OCI-LY1 (cell line): ENCODE data around the gene ARHGAP28.

Source experiments
- H2AFZ ChIP-seq: fragments of 200-600 bp; sonication (generic), shearing (Covaris generic); 2 replicates; pipeline ENCODE4 v1.6.0; 2014; ENCODE audit warnings: antibody characterized with exemption, mild to moderate bottlenecking, low read length
- H3F3A ChIP-seq: fragments of 200-600 bp; sonication (generic), shearing (Covaris generic); 2 replicates; pipeline ENCODE4 v1.6.0; 2014; ENCODE audit warnings: mild to moderate bottlenecking, antibody characterized with exemption, low read length, moderate library complexity; ENCODE audit not compliant: insufficient read depth
- H3K27ac ChIP-seq: fragments of 200-600 bp; sonication (generic); 2 replicates; pipeline ENCODE4 v1.5.1; 2014; ENCODE audit warnings: low read length, mixed run types, mild to moderate bottlenecking, low read depth; ENCODE audit not compliant: poor library complexity, severe bottlenecking
- H3K27me3 ChIP-seq: fragments of 200-600 bp; sonication (generic); 2 replicates; pipeline ENCODE4 v1.6.0; 2014; ENCODE audit warnings: antibody characterized with exemption, mild to moderate bottlenecking, low read length, moderate library complexity; ENCODE audit not compliant: insufficient read depth
- H3K36me3 ChIP-seq: fragments of 200-600 bp; sonication (generic); 2 replicates; pipeline ENCODE4 v1.6.1; 2014; ENCODE audit warnings: mild to moderate bottlenecking, antibody characterized with exemption, low read length, moderate library complexity, mixed read lengths; ENCODE audit not compliant: insufficient read depth
- H3K4me1 ChIP-seq: fragments of 200-600 bp; sonication (generic); 2 replicates; pipeline ENCODE4 v1.5.1; 2014; ENCODE audit warnings: mild to moderate bottlenecking, low read length, moderate library complexity; ENCODE audit not compliant: insufficient read depth, severe bottlenecking
- H3K4me2 ChIP-seq: fragments of 200-600 bp; sonication (generic), shearing (Covaris generic); 2 replicates; pipeline ENCODE4 v1.6.1; 2014; ENCODE audit warnings: low read length
- H3K4me3 ChIP-seq: fragments of 200-600 bp; sonication (generic); 2 replicates; pipeline ENCODE4 v1.5.1; 2014; ENCODE audit warnings: low read length, low read depth, mild to moderate bottlenecking, mixed read lengths; ENCODE audit not compliant: poor library complexity, severe bottlenecking
- H3K79me2 ChIP-seq: fragments of 200-600 bp; shearing (Covaris generic); 2 replicates; pipeline ENCODE4 v1.6.1; 2016; ENCODE audit warnings: mixed run types, low read length, mixed read lengths; ENCODE audit not compliant: insufficient read depth
- H3K9ac ChIP-seq: fragments of 200-600 bp; sonication (generic), shearing (Covaris generic); 2 replicates; pipeline ENCODE4 v1.6.1; 2014; ENCODE audit warnings: mild to moderate bottlenecking, low read length, mixed read lengths
- H3K9me2 ChIP-seq: fragments of 200-600 bp; sonication (generic), shearing (Covaris generic); 2 replicates; pipeline ENCODE4 v1.6.1; 2014; ENCODE audit warnings: low read depth, mild to moderate bottlenecking, low read length, mixed read lengths
- H3K9me3 ChIP-seq: fragments of 200-600 bp; shearing (Covaris generic); 2 replicates; pipeline ENCODE4 v1.6.1; 2014; ENCODE audit warnings: low read length, mixed read lengths
- H4K20me1 ChIP-seq: fragments of 200-600 bp; sonication (generic), shearing (Covaris generic); 2 replicates; pipeline ENCODE4 v1.6.0; 2016; ENCODE audit warnings: mild to moderate bottlenecking, low read length; ENCODE audit not compliant: insufficient read depth
- EZH2 ChIP-seq: fragments of 200-600 bp; sonication (generic), shearing (Covaris generic); IDR thresholded peaks from 2 replicates; pipeline ENCODE4 v1.8.0; 2017; ENCODE audit warnings: borderline replicate concordance, mixed run types, mild to moderate bottlenecking, antibody characterized with exemption, low read length, moderate library complexity, mixed read lengths
- TF ChIP-seq, protein P1 (sequence below): fragments of 200-600 bp; sonication (generic), shearing (Covaris generic); IDR thresholded peaks from 2 replicates; pipeline ENCODE4 v1.5.1; 2017; ENCODE audit warnings: mild to moderate bottlenecking, antibody characterized with exemption, low read length, moderate library complexity, mixed read lengths

Gene ARHGAP28

DNA sequence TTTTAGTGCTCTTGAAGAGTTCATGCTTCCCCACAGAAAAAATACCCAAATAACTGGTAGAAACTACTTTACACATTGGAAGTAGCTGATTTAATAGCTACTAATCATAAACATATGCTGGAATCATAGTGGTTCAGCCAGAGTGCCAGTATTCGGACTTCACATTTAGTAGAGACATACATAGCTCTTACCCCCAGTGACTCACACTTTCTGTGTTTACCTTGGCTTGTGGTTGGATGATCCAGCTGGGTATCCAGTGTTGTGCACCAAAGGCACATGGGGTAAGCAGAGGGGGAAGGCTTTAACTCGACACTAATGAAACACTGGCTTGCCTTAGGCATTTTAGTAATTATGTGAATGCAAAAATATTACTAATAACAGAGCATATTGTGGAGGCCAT, 18.1 kb downstream of the ARHGAP28 start:
- H3K79me2 ChIP-seq: no peaks in the 10 kb centered on the region
- no peaks in the 10 kb centered on the region for H4K20me1 ChIP-seq
- H3K4me3 ChIP-seq: no peak overlapping the region
- H3K27me3 ChIP-seq: no peaks in the 10 kb centered on the region
- H3K4me1 ChIP-seq: no peaks in the 10 kb centered on the region
- no peaks in the 10 kb centered on the region for H3K36me3 ChIP-seq
- H3K27ac ChIP-seq: no peak overlapping the region
- H3K9ac ChIP-seq: no peak overlapping the region
- no peak overlapping the region for H3K4me2 ChIP-seq
- no peak for TF ChIP-seq EZH2
- TF ChIP-seq, protein P1, sequence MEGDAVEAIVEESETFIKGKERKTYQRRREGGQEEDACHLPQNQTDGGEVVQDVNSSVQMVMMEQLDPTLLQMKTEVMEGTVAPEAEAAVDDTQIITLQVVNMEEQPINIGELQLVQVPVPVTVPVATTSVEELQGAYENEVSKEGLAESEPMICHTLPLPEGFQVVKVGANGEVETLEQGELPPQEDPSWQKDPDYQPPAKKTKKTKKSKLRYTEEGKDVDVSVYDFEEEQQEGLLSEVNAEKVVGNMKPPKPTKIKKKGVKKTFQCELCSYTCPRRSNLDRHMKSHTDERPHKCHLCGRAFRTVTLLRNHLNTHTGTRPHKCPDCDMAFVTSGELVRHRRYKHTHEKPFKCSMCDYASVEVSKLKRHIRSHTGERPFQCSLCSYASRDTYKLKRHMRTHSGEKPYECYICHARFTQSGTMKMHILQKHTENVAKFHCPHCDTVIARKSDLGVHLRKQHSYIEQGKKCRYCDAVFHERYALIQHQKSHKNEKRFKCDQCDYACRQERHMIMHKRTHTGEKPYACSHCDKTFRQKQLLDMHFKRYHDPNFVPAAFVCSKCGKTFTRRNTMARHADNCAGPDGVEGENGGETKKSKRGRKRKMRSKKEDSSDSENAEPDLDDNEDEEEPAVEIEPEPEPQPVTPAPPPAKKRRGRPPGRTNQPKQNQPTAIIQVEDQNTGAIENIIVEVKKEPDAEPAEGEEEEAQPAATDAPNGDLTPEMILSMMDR: no peak
- H3F3A ChIP-seq: no peaks in the 10 kb centered on the region
- no peak overlapping the region for H2AFZ ChIP-seq
- H3K9me2 ChIP-seq: no peaks in the 10 kb centered on the region
- no peaks in the 10 kb centered on the region for H3K9me3 ChIP-seq

DNA sequence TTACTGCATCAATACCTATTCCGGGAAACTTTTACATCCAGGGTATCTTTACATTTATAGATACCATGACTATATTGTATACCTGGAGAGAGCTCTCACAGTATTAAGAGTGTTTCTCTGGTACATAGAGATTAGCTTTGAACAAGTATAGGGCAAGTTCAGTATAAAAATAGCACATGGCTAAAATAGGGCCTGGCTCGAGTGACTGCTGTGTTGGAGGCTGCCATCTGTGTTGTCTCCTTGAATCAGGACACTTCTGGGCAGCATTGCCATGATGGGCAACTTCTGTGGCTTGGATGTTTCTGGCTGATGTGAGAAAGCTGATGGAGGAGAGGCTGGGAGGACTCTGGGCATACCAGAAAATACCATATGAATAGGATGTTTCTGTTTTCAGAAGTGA, 18.7 kb downstream of the ARHGAP28 start:
- no peaks in the 10 kb centered on the region for H3K9me3 ChIP-seq
- H3K36me3 ChIP-seq: no peaks in the 10 kb centered on the region
- H3K4me2 ChIP-seq: no peak overlapping the region
- no peaks in the 10 kb centered on the region for H3K9me2 ChIP-seq
- no peak overlapping the region for H3K9ac ChIP-seq
- H3K4me1 ChIP-seq: no peaks in the 10 kb centered on the region
- no peaks in the 10 kb centered on the region for H3K79me2 ChIP-seq
- no peak for TF ChIP-seq EZH2
- TF ChIP-seq, protein P1: no peak
- H3K27me3 ChIP-seq: no peaks in the 10 kb centered on the region
- H4K20me1 ChIP-seq: no peaks in the 10 kb centered on the region
- H3K27ac ChIP-seq: no peak overlapping the region
- H3F3A ChIP-seq: no peaks in the 10 kb centered on the region
- H2AFZ ChIP-seq: no peak overlapping the region
- H3K4me3 ChIP-seq: no peak overlapping the region

DNA sequence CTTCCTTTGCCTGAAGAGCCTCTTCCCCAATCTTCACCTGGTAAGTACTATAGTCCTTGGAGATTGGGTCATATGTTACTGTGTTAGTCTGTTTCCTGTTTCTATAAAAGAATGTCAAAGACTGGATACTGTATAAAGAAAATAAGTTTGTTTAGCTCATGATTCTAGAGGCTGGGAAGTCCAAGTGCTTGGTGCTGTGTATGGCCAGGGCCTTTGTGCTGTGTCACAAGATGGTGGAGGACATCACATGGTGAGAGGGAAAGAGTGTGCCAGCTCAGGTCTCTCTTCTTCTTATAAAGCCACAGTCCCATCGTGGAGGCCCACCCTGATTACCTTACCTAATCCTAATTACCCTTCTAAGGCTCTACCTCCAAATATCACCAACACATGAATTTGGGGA, 20.9 kb downstream of the ARHGAP28 start:
- H3K9ac ChIP-seq: no peak overlapping the region
- no peaks in the 10 kb centered on the region for H4K20me1 ChIP-seq
- H3K27me3 ChIP-seq: no peaks in the 10 kb centered on the region
- no peaks in the 10 kb centered on the region for H3K9me2 ChIP-seq
- H3K4me2 ChIP-seq: no peak overlapping the region
- no peak for TF ChIP-seq EZH2
- TF ChIP-seq, protein P1: no peak
- no peaks in the 10 kb centered on the region for H3K4me1 ChIP-seq
- H3K79me2 ChIP-seq: no peaks in the 10 kb centered on the region
- H3K27ac ChIP-seq: no peak overlapping the region
- H3K9me3 ChIP-seq: no peaks in the 10 kb centered on the region
- no peaks in the 10 kb centered on the region for H3F3A ChIP-seq
- no peak overlapping the region for H2AFZ ChIP-seq
- H3K4me3 ChIP-seq: no peak overlapping the region
- no peaks in the 10 kb centered on the region for H3K36me3 ChIP-seq
